Lower lobe of right lung (tissue), 2 donors: ENCODE data around the gene CCDC83. TPM values are rescaled to one million over a fixed set of nuclear protein-coding genes. Genes with fewer than 3 reads are reported as not detected.

Experiments
- ATAC-seq, 2 donors: fragments of 200-7000 bp; cut with Tn5 transposase; one replicate each; pipeline ENCODE4 v1.9.1; 2020 to 2022; ENCODE audit warnings: mild to moderate bottlenecking in 2 of 2, moderate library complexity in 2 of 2
- DNase-seq: peaks from one replicate; pipeline ENCODE4 v3.0.0-alpha.2; 2020
- H3K27ac ChIP-seq: fragments of 200-600 bp; one replicate; pipeline ENCODE4 v1.8.0; 2022
- H3K27me3 ChIP-seq: fragments of 200-600 bp; one replicate; pipeline ENCODE4 v1.8.0; 2022; ENCODE audit warnings: low read depth
- H3K36me3 ChIP-seq: fragments of 200-600 bp; one replicate; pipeline ENCODE4 v1.8.0; 2022; ENCODE audit warnings: mild to moderate bottlenecking
- H3K4me1 ChIP-seq: fragments of 200-600 bp; one replicate; pipeline ENCODE4 v1.8.0; 2022
- H3K4me3 ChIP-seq: fragments of 200-600 bp; one replicate; pipeline ENCODE4 v1.8.0; 2022; ENCODE audit warnings: mild to moderate bottlenecking
- H3K9me3 ChIP-seq: fragments of 200-600 bp; one replicate; pipeline ENCODE4 v1.8.0; 2022
- intact Hi-C: fragments of 100-400 bp; cut with DNase I; formaldehyde crosslinking; loops from one replicate; pipeline ENCODE4 v1.11.0; 2022
- total RNA-seq: library from RNA; stranded (reverse); fragmentation: NEBNext Ultra II Directional; extraction: Animal tissue kit (Norgen Biotek cat#: 25700); gene quantifications from one replicate; pipeline ENCODE4 v1.2.1, GENCODE V29; 2021
- TF ChIP-seq, protein P1 (sequence below): fragments of 200-600 bp; IDR thresholded peaks from one replicate; pipeline ENCODE4 v1.8.0; 2022; ENCODE audit warnings: antibody characterized with exemption, mild to moderate bottlenecking
- donor health status: DM: no; HTN: yes; CAD: no; lungs with severe emphysema.

Gene CCDC83
- total RNA-seq, 1 donor from 2014 or later: not detected

DNA sequence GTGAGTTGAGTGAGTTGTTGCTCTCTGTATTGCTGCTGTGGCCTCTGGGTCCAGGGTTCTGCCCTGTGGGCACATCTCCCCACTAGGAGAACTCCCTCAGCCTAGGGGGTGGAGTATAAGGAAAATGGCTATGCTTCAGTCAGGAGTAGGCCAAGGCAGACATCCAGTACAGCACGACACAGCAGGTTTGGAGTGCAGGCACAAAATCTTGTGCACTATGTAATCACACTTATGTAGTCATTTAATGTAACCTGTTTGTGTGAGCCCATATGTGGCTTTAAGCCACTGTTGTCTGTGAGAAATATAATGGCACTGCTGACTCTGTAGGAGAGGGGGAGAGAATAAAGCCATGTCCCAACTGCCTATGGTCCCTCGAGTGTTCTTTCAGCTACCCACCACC lies 90.1 kb downstream of the CCDC83 start:
- DNase-seq (no peak), ATAC-seq (no peak)
- no peak overlapping the region for H3K4me3 ChIP-seq
- H3K27ac ChIP-seq: no peak overlapping the region
- intact Hi-C loops: no loop called here
- H3K9me3 ChIP-seq: no peaks in the 10 kb centered on the region
- no peaks in the 10 kb centered on the region for H3K36me3 ChIP-seq
- H3K4me1 ChIP-seq: peaks cover 33% of the 10 kb centered on the region
- H3K27me3 ChIP-seq: no peaks in the 10 kb centered on the region
- TF ChIP-seq, protein P1, sequence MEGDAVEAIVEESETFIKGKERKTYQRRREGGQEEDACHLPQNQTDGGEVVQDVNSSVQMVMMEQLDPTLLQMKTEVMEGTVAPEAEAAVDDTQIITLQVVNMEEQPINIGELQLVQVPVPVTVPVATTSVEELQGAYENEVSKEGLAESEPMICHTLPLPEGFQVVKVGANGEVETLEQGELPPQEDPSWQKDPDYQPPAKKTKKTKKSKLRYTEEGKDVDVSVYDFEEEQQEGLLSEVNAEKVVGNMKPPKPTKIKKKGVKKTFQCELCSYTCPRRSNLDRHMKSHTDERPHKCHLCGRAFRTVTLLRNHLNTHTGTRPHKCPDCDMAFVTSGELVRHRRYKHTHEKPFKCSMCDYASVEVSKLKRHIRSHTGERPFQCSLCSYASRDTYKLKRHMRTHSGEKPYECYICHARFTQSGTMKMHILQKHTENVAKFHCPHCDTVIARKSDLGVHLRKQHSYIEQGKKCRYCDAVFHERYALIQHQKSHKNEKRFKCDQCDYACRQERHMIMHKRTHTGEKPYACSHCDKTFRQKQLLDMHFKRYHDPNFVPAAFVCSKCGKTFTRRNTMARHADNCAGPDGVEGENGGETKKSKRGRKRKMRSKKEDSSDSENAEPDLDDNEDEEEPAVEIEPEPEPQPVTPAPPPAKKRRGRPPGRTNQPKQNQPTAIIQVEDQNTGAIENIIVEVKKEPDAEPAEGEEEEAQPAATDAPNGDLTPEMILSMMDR: no peak

DNA sequence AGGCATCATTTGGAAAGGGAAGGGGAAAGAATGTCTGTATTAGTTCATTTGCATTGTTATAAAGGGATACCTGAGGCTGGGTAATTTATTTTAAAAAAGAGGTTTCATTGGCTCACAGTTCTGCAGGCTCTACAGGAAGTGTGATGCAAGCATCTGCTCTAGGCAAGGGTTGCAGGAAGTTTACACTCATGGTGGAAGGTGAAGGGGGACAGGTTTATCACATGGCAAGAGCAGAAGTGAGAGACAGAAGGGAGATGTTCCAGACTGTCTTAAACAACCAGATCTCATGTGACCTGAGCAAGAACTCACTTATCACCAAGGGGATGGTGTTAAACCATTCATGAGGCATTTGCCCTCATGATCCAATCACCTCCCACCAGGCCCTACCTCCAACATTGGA lies 90.6 kb downstream of the CCDC83 start:
- Histone ChIP-seq H3K27me3 (no peaks in the 10 kb centered on the region), H3K27ac (no peak overlapping the region)
- intact Hi-C loops: no loop called here

DNA sequence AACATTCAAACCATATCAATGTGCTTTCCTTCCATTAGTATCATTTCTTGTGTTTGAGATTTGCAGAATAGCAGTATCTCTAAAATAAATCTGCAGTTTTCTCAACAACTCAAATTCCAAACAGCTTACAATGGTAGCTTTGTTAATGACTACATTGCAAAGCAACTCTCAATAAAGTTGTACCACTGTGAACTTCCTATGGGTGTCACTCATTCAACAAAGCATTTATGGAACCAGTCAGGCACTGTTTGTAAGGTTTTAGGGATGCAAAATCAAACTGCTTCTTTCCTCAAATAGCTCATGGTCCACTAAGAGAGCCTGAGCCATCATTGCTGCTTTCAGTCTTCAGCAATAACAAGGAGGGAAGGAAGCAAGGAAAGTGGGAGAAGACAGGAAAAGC lies 91.0 kb downstream of the CCDC83 start:
- DNase-seq (no peak), ATAC-seq (no peak)
- TF ChIP-seq, protein P1: no peak
- peaks cover 33% of the 10 kb centered on the region for H3K4me1 ChIP-seq
- intact Hi-C loops: no loop called here
- no peak overlapping the region for H3K4me3 ChIP-seq
- H3K27ac ChIP-seq: no peak overlapping the region
- no peaks in the 10 kb centered on the region for H3K9me3 ChIP-seq
- H3K27me3 ChIP-seq: no peaks in the 10 kb centered on the region
- no peaks in the 10 kb centered on the region for H3K36me3 ChIP-seq

More for the DNA sequence above, 90.6 kb downstream of the CCDC83 start:
- Histone ChIP-seq H3K4me3 (no peak overlapping the region), H3K9me3 (no peaks in the 10 kb centered on the region), H3K36me3 (no peaks in the 10 kb centered on the region), H3K4me1 (peaks cover 33% of the 10 kb centered on the region)
- DNase-seq: no peak
- TF ChIP-seq, protein P1: no peak
- ATAC-seq: no peak

DNA sequence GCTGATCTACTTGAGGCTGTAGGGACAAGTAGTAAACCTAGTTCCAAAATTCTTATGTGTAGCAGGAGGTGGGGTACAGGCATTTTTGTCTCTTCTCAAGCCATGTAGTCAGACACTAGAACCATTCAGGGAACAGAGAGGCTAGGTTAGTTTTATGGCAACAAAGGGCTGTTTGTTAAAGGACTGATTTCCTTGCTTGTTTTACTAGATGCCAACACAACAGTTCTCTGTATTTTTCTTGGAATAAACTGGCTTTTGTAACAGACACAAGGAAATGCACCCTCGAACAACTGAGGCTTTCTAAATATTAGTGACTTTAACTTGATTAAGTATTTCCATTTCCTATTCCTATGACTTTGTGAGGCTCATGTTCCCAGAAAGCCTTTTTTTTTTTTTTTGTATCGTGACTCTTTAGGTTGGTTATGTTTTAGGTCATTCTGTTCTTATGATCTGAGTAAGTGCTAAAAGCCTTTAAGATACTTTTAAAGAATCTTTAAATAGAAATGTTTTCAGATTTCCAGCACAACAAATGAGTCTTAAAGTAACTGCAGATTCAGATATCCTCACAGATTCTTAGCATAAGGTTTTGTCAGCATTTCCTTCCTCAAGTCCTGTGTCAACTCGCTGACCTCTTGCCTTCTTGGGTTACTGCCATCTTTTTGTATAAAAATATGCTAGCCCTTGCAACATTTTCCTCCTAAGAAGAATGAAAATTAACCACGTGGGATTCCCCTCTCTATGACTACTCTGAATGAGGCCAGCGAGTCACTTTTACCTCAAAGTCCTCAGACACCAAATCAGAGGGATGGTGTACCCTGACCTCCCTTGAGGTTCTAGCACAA lies 92.5 kb downstream of the CCDC83 start:
- ATAC-seq: peak; percentile 69 to 85
- intact Hi-C loops: no loop called here
- peaks cover 33% of the 10 kb centered on the region for H3K4me1 ChIP-seq
- TF ChIP-seq, protein P1: no peak
- DNase-seq: no peak
- H3K4me3 ChIP-seq: no peak overlapping the region
- peak overlapping the region; percentile 64 for H3K27ac ChIP-seq
- no peaks in the 10 kb centered on the region for H3K9me3 ChIP-seq
- no peaks in the 10 kb centered on the region for H3K27me3 ChIP-seq
- no peaks in the 10 kb centered on the region for H3K36me3 ChIP-seq

DNA sequence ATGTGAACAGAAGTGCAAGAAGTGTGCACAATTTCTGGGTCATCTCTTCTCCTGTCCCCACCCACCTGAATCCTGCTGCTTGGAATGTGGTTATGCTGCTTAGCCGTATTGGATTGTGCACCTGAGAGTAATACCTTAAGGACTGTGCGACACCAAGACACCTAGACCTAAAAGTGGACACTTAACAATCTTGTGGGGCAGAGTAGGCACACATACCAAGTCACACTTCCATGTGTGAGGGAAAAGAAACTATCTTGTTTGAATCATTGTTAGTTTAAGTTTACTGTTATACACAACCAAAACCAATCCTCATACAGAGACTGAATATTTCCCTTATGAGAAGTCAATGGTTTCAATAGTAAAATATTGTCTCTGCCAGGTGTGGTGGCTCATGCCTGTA lies 93.7 kb downstream of the CCDC83 start:
- ATAC-seq: peak; percentile 62 to 72
- intact Hi-C loops: no loop called here

More for the DNA sequence above, 93.7 kb downstream of the CCDC83 start:
- H3K9me3 ChIP-seq: no peaks in the 10 kb centered on the region
- TF ChIP-seq, protein P1: no peak
- no peaks in the 10 kb centered on the region for H3K27me3 ChIP-seq
- DNase-seq: no peak
- no peaks in the 10 kb centered on the region for H3K36me3 ChIP-seq
- peaks cover 33% of the 10 kb centered on the region for H3K4me1 ChIP-seq
- no peak overlapping the region for H3K4me3 ChIP-seq
- H3K27ac ChIP-seq: peak overlapping the region; percentile 64
